ENCODE measurements around the gene KIT. TPM values are rescaled to one million over a fixed set of nuclear protein-coding genes. Genes with fewer than 3 reads are reported as not detected.

Gene KIT
- total RNA-seq, 4 donors from 2014 or later, result 4.1 to 62.3 (median 18.7) TPM

GRCh38 chr4:54716478-54717065 is 58.8 kb downstream of the KIT start:
- Histone ChIP-seq H3K36me3 (no peaks in the 10 kb centered on the region), H3K4me3 (no peak overlapping the region), H3K27me3 (no peaks in the 10 kb centered on the region), H3K27ac (no peak overlapping the region), H3K9me3 (no peaks in the 10 kb centered on the region), H3K4me1 (no peaks in the 10 kb centered on the region)
- no peak for DNase-seq
- TF ChIP-seq CTCF (IDR thresholded peaks at IDR 0.05), result no peak
- TF ChIP-seq POLR2A (IDR thresholded peaks at IDR 0.05), result no peak
- TF ChIP-seq POLR2AphosphoS5 (IDR thresholded peaks at IDR 0.05), result no peak
- TF ChIP-seq EP300 (IDR thresholded peaks at IDR 0.05; ENCODE audit: low read depth), result no peak
- intact Hi-C loops (cut with DNase I; ENCODE audit: low total_unique reads) (no loop called here), in situ Hi-C loops (cut with MboI; ENCODE audit: low pct_ligation_motif_present in 1 of 4, low pct_unique_long_range_greater_than_20kb in 1 of 4, low sequenced_read_pairs in 3 of 4) (no loop called here)
- 79 to 81% methylated on average over 5 of the region's 5 CpGs for WGBS, 2 donors (ENCODE audit: low coverage in 1 of 2)

- Histone ChIP-seq H3K27ac (no peak overlapping the region), H3K36me3 (no peaks in the 10 kb centered on the region), H3K9me3 (no peaks in the 10 kb centered on the region), H3K4me1 (no peaks in the 10 kb centered on the region), H3K27me3 (no peaks in the 10 kb centered on the region), H3K4me3 (no peak overlapping the region)
- WGBS, 2 donors (ENCODE audit: low coverage in 1 of 2), result 60 to 80% methylated on average over 1 to 3 of the region's 3 CpGs
- in situ Hi-C loops (cut with MboI; ENCODE audit: low pct_ligation_motif_present in 1 of 4, low pct_unique_long_range_greater_than_20kb in 1 of 4, low sequenced_read_pairs in 3 of 4) (no loop called here), intact Hi-C loops (cut with DNase I; ENCODE audit: low total_unique reads) (no loop called here)
- DNase-seq, result no peak
- TF ChIP-seq POLR2AphosphoS5 (IDR thresholded peaks at IDR 0.05) (no peak), CTCF (IDR thresholded peaks at IDR 0.05) (no peak), EP300 (IDR thresholded peaks at IDR 0.05; ENCODE audit: low read depth) (no peak), POLR2A (IDR thresholded peaks at IDR 0.05) (no peak)
Measured at GRCh38 chr4:54717694-54718093, 59.9 kb downstream of the KIT start.

- Histone ChIP-seq H3K36me3 (no peaks in the 10 kb centered on the region), H3K4me3 (no peak overlapping the region), H3K4me1 (no peaks in the 10 kb centered on the region), H3K27me3 (no peaks in the 10 kb centered on the region), H3K27ac (no peak overlapping the region), H3K9me3 (no peaks in the 10 kb centered on the region)
- intact Hi-C loops (cut with DNase I; ENCODE audit: low total_unique reads) (no loop called here), in situ Hi-C loops (cut with MboI; ENCODE audit: low pct_ligation_motif_present in 1 of 4, low pct_unique_long_range_greater_than_20kb in 1 of 4, low sequenced_read_pairs in 3 of 4) (no loop called here)
- no peak for DNase-seq
- TF ChIP-seq CTCF (IDR thresholded peaks at IDR 0.05) (no peak), EP300 (IDR thresholded peaks at IDR 0.05; ENCODE audit: low read depth) (no peak), POLR2AphosphoS5 (IDR thresholded peaks at IDR 0.05) (no peak)
- 71 to 74% methylated on average over 3 of the region's 3 CpGs for WGBS, 2 donors (ENCODE audit: low coverage in 1 of 2)
Measured at GRCh38 chr4:54719378-54719777, 61.6 kb downstream of the KIT start.

- intact Hi-C loops (cut with DNase I; ENCODE audit: low total_unique reads) (no loop called here), in situ Hi-C loops (cut with MboI; ENCODE audit: low pct_ligation_motif_present in 1 of 4, low pct_unique_long_range_greater_than_20kb in 1 of 4, low sequenced_read_pairs in 3 of 4) (no loop called here)
- Histone ChIP-seq H3K36me3 (no peaks in the 10 kb centered on the region), H3K27ac (no peak overlapping the region), H3K4me3 (no peak overlapping the region), H3K4me1 (no peaks in the 10 kb centered on the region), H3K27me3 (no peaks in the 10 kb centered on the region), H3K9me3 (no peaks in the 10 kb centered on the region)
- no peak for TF ChIP-seq EP300 (IDR thresholded peaks at IDR 0.05; ENCODE audit: low read depth)
- TF ChIP-seq POLR2AphosphoS5 (IDR thresholded peaks at IDR 0.05), result no peak
- TF ChIP-seq CTCF (IDR thresholded peaks at IDR 0.05), result no peak
- no peak for TF ChIP-seq POLR2A (IDR thresholded peaks at IDR 0.05)
- 60 to 81% methylated on average over 1 to 3 of the region's 3 CpGs for WGBS, 2 donors (ENCODE audit: low coverage in 1 of 2)
- DNase-seq, result no peak
Measured at GRCh38 chr4:54723220-54723619, 65.5 kb downstream of the KIT start.
